Caco-2 (cell line): ENCODE data around the gene PIH1D1. TPM values are rescaled to one million over a fixed set of nuclear protein-coding genes. Genes with fewer than 3 reads are reported as not detected.
A peak's percentile ranks its signal among the peaks of the same experiment; 100 is the strongest.

Experiments used
- BruUV-seq: library from RNA; stranded (reverse); fragments of 400-500 nt; replicated peaks from 2 replicates; lab custom pipeline; 2021; lab: Mats Ljungman, UMichigan
- CTCF ChIA-PET: fragments of 300-600 bp; sonication (Branson Sonifier 250); formaldehyde crosslinking; loops from one replicate; lab custom pipeline; 2022; ENCODE audit warnings: antibody characterized with exemption; lab: Charles Lee
- POLR2A ChIA-PET: fragments of 300-600 bp; sonication (Branson Sonifier 250); formaldehyde crosslinking; loops from one replicate; lab custom pipeline; 2022; ENCODE audit warnings: antibody characterized with exemption; lab: Charles Lee
- DNase-seq, 2 experiments: peaks; one replicate each; pipeline versions ENCODE4 v3.0.0 to v3.0.0-alpha.2; 2020 to 2022
- H3K27me3 ChIP-seq: replicated peaks from 2 replicates; pipeline ENCODE4 v1.6.0; 2011; ENCODE audit warnings: low read length; ENCODE audit not compliant: control insufficient read depth, insufficient read depth
- H3K36me3 ChIP-seq: 2 replicates; pipeline ENCODE4 v1.5.1; 2011; ENCODE audit warnings: low read length; ENCODE audit not compliant: control insufficient read depth, insufficient read depth
- H3K4me1 ChIP-seq: fragments of 250-450 bp; sonication (Bioruptor Pico); 2 replicates; pipeline ENCODE4 v1.5.1; 2020; ENCODE audit warnings: mild to moderate bottlenecking
- H3K4me3 ChIP-seq: 2 replicates; pipeline ENCODE4 v1.5.1; 2011; ENCODE audit warnings: low read depth, mild to moderate bottlenecking, control low read depth, low read length
- H3K9me3 ChIP-seq: fragments of 250-450 bp; sonication (Bioruptor Pico); 2 replicates; pipeline ENCODE4 v1.5.1; 2020; ENCODE audit warnings: mild to moderate bottlenecking, moderate library complexity
- H3K27ac Mint-ChIP-seq: one replicate; pipeline ENCODE4 v1.8.0; 2022; ENCODE audit warnings: mixed read lengths; ENCODE audit not compliant: unreplicated experiment
- H3K27me3 Mint-ChIP-seq: one replicate; pipeline ENCODE4 v1.8.0; 2022; ENCODE audit warnings: mixed read lengths; ENCODE audit not compliant: insufficient read depth, unreplicated experiment
- H3K36me3 Mint-ChIP-seq: one replicate; pipeline ENCODE4 v1.8.0; 2022; ENCODE audit warnings: mild to moderate bottlenecking, mixed read lengths; ENCODE audit not compliant: insufficient read depth, unreplicated experiment
- H3K4me1 Mint-ChIP-seq: one replicate; pipeline ENCODE4 v1.8.0; 2022; ENCODE audit warnings: low read depth, mixed read lengths; ENCODE audit not compliant: unreplicated experiment
- H3K4me3 Mint-ChIP-seq: one replicate; pipeline ENCODE4 v1.8.0; 2022; ENCODE audit warnings: mild to moderate bottlenecking, moderate library complexity, mixed read lengths; ENCODE audit not compliant: unreplicated experiment
- H3K9me3 Mint-ChIP-seq: one replicate; pipeline ENCODE4 v1.8.0; 2022; ENCODE audit warnings: mixed read lengths; ENCODE audit not compliant: unreplicated experiment
- intact Hi-C: fragments of 100-400 bp; cut with micrococcal nuclease; formaldehyde crosslinking; loops from one replicate; pipeline ENCODE4 v1.10.0; 2022; ENCODE audit not compliant: unreplicated experiment
- total RNA-seq: library from RNA; stranded (reverse); gene quantifications from 2 replicates; pipeline ENCODE4 v1.2.3, GENCODE V29; 2022
- TF ChIP-seq, protein P1 (sequence below), 2 experiments: fragments of 200-600 bp in 1 of 2; IDR thresholded peaks; 1 replicate in 1 of 2; 2 replicates in 1 of 2; pipeline versions ENCODE4 v1.5.1 to v1.8.0; 2011 to 2022; ENCODE audit warnings: antibody characterized with exemption in 1 of 2, control low read depth in 1 of 2, inconsistent platforms in 1 of 2, low read depth in 1 of 2, low read length in 1 of 2, mild to moderate bottlenecking in 1 of 2, moderate library complexity in 1 of 2; ENCODE audit not compliant: insufficient read depth in 1 of 2, severe bottlenecking in 1 of 2, unreplicated experiment in 1 of 2

PIH1D1 gene
- total RNA-seq, 1 experiment from 2014 or later, result 150 TPM

DNA sequence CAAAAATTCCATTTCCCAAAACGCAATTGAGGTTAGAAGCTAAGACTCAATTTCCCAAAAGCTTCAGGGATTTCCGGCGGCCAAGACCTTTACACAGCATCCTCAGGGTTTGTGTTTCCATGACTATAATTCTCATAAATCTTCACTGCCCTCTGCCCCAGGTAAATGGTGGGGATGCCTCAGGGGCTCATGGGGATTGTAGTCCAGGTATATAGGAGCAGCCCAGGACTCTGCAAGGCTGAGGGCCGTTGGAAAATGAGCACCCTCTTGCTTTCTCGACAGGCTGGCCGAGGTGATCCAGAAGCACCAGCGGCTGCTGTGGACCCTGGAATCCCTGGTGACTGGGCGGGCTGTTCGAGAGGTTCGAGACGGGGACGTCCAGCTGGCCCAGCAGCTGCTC, 7.8 kb upstream of the PIH1D1 start:
- Mint-ChIP-seq H3K4me1 (no peaks in the 10 kb centered on the region), H3K4me3 (no peak overlapping the region), H3K27ac (no peak overlapping the region), H3K36me3 (peaks cover 17% of the 10 kb centered on the region), H3K27me3 (no peaks in the 10 kb centered on the region), H3K9me3 (no peaks in the 10 kb centered on the region)
- ChIA-PET CTCF (no interaction called here), POLR2A (no interaction called here)
- TF ChIP-seq, protein P1, sequence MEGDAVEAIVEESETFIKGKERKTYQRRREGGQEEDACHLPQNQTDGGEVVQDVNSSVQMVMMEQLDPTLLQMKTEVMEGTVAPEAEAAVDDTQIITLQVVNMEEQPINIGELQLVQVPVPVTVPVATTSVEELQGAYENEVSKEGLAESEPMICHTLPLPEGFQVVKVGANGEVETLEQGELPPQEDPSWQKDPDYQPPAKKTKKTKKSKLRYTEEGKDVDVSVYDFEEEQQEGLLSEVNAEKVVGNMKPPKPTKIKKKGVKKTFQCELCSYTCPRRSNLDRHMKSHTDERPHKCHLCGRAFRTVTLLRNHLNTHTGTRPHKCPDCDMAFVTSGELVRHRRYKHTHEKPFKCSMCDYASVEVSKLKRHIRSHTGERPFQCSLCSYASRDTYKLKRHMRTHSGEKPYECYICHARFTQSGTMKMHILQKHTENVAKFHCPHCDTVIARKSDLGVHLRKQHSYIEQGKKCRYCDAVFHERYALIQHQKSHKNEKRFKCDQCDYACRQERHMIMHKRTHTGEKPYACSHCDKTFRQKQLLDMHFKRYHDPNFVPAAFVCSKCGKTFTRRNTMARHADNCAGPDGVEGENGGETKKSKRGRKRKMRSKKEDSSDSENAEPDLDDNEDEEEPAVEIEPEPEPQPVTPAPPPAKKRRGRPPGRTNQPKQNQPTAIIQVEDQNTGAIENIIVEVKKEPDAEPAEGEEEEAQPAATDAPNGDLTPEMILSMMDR (IDR thresholded peaks at IDR 0.05; ENCODE audit: insufficient read depth in 1 of 2, low read depth in 1 of 2, low read length in 1 of 2, severe bottlenecking in 1 of 2, unreplicated experiment in 1 of 2), result no peak
- no TSS peak for BruUV-seq
- H3K27me3 ChIP-seq, result no peaks in the 10 kb centered on the region
- H3K4me3 ChIP-seq, result no peak overlapping the region
- peaks cover 2% of the 10 kb centered on the region; the same call in 1 of the 2 replicates for H3K4me1 ChIP-seq
- no peaks in the 10 kb centered on the region; the same call in none of the 2 replicates for H3K36me3 ChIP-seq
- intact Hi-C loops, result no loop called here
- DNase-seq, result no peak
- no peaks in the 10 kb centered on the region for H3K9me3 ChIP-seq

DNA sequence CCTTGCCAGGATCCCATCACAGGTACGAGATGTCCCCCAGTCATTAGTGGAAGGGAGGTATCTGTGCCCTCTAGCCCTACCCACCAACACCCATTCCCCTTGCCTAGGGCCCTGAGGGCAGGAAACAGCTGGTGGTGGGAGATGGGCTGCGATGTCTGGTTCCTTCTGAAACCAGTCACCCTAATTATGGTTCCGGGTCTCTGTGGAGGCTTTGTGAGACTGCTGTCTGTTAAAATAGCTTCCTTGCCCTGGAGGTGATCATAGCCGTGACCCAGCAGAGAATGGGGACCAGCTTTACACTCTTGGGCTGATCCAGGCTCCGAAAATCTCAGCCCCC, 6.9 kb upstream of the PIH1D1 start:
- no peak overlapping the region for H3K4me3 Mint-ChIP-seq
- H3K9me3 Mint-ChIP-seq, result no peaks in the 10 kb centered on the region
- no peaks in the 10 kb centered on the region for H3K4me1 Mint-ChIP-seq
- no peaks in the 10 kb centered on the region for H3K27me3 Mint-ChIP-seq
- BruUV-seq, result no TSS peak
- H3K36me3 Mint-ChIP-seq, result peaks cover 20% of the 10 kb centered on the region
- no peaks in the 10 kb centered on the region for H3K27me3 ChIP-seq
- H3K9me3 ChIP-seq, result no peaks in the 10 kb centered on the region
- H3K36me3 ChIP-seq, result no peaks in the 10 kb centered on the region; the same call in none of the 2 replicates
- intact Hi-C loops, result no loop called here
- ChIA-PET POLR2A (no interaction called here), CTCF (interaction anchor here (0.7 kb wide), 1 partner anchor 346 kb away, joined by 3 read pairs; no protein-coding TSS in a partner anchor)
- TF ChIP-seq, protein P1 (IDR thresholded peaks at IDR 0.05; ENCODE audit: insufficient read depth in 1 of 2, low read depth in 1 of 2, low read length in 1 of 2, severe bottlenecking in 1 of 2, unreplicated experiment in 1 of 2), result no peak
- no peak overlapping the region for H3K4me3 ChIP-seq
- H3K27ac Mint-ChIP-seq, result no peak overlapping the region
- DNase-seq, result no peak
- H3K4me1 ChIP-seq, result peaks cover 6% of the 10 kb centered on the region; the same call in 1 of the 2 replicates

DNA sequence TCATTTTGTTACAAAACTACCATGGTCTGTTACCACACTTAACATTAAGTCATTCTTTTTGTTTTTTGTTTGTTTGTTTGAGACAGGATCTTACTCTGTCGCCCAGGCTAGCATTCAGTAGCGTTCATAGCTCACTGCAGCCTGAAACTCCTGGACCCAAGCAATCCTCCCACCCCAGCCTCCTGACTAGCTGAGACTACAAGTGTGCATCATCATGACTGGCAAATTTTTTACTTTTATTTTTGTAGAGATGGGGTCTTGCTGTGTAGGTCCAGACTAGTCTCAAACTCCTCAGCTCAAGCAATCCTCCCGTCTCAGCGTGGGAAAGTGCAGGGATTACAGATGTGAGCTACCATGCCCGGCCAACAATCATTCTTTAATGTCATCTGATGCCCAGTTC, 4.7 kb upstream of the PIH1D1 start:
- Mint-ChIP-seq H3K27ac (no peak overlapping the region), H3K27me3 (no peaks in the 10 kb centered on the region), H3K36me3 (peaks cover 31% of the 10 kb centered on the region), H3K4me3 (peak overlapping the region; percentile 27), H3K9me3 (no peaks in the 10 kb centered on the region), H3K4me1 (no peaks in the 10 kb centered on the region)
- intact Hi-C loops, result no loop called here
- Histone ChIP-seq H3K4me3 (no peak overlapping the region), H3K27me3 (no peaks in the 10 kb centered on the region), H3K9me3 (no peaks in the 10 kb centered on the region), H3K36me3 (no peaks in the 10 kb centered on the region; the same call in none of the 2 replicates), H3K4me1 (peaks cover 6% of the 10 kb centered on the region; the same call in 1 of the 2 replicates)
- CTCF ChIA-PET, result no interaction called here
- no peak for DNase-seq
- BruUV-seq, result no TSS peak
- TF ChIP-seq, protein P1 (IDR thresholded peaks at IDR 0.05; ENCODE audit: insufficient read depth in 1 of 2, low read depth in 1 of 2, low read length in 1 of 2, severe bottlenecking in 1 of 2, unreplicated experiment in 1 of 2), result no peak
- POLR2A ChIA-PET, result interaction anchor here (0.6 kb wide), 1 partner anchor 40 kb away, joined by 5 read pairs; the partner anchor contains the start of gene RPS11
